Ovary (tissue), 9 donors: ENCODE measurements around the gene KRT81. TPM values are rescaled to one million over a fixed set of nuclear protein-coding genes. Genes with fewer than 3 reads are reported as not detected.

Experiments used
- DNase-seq, 5 donors: peaks; one replicate each; pipeline ENCODE4 v3.0.0-alpha.2; 2019 to 2020
- H3K27ac ChIP-seq, 2 donors: fragments of 200-600 bp; one replicate each; pipeline versions ENCODE4 v1.5.1 to v1.8.0; 2019 to 2022
- H3K27me3 ChIP-seq: fragments of 200-600 bp; one replicate; pipeline ENCODE4 v1.8.0; 2022
- H3K36me3 ChIP-seq: fragments of 200-600 bp; sonication (generic); one replicate; pipeline ENCODE4 v1.5.1; 2019
- H3K4me1 ChIP-seq: one replicate; pipeline ENCODE4 v1.8.1; 2013; ENCODE audit warnings: mild to moderate bottlenecking, moderate library complexity; ENCODE audit not compliant: insufficient read depth
- H3K4me3 ChIP-seq: fragments of 200-600 bp; sonication (generic); one replicate; pipeline ENCODE4 v1.5.1; 2017
- H3K9me3 ChIP-seq, 2 donors: fragments of 200-600 bp in 1 of 2; sonication (generic) in 1 of 2; one replicate each; pipeline versions ENCODE4 v1.5.1 to v1.8.1; 2013 to 2019; ENCODE audit warnings: mild to moderate bottlenecking in 1 of 2, moderate library complexity in 1 of 2
- EP300 ChIP-seq: sonication (generic); formaldehyde crosslinking; IDR thresholded peaks from one replicate; pipeline ENCODE4 v1.6.1; 2017; ENCODE audit warnings: antibody characterized with exemption
- POLR2A ChIP-seq: fragments of 450-650 bp; IDR thresholded peaks from one replicate; pipeline ENCODE4 v1.6.1; 2017; ENCODE audit warnings: antibody characterized with exemption, mild to moderate bottlenecking, moderate library complexity
- WGBS, 3 donors: extraction: QIAGEN DNeasy Blood & Tissue Kit in 1 of 3; methylation state at CpG; one replicate each; pipeline versions ENCODE4 v1.1.5 to v1.1.7; 2013 to 2017; 5-methylcytosine and 5-hydroxymethylcytosine counted together
- intact Hi-C, 4 donors: fragments of 100-400 bp; cut with DNase I; formaldehyde crosslinking; loops; one replicate each; pipeline versions ENCODE4 v1.11.0 to v1.15.1; 2022 to 2023
- polyA plus RNA-seq, 2 donors: library from polyadenylated mRNA; stranded (reverse); fragments of 200-250 nt in 1 of 2; fragments of 350-450 nt in 1 of 2; fragmentation: Illumina TruSeq in 1 of 2; extraction: RNeasy Lipid Tissue Mini Kit (QIAGEN cat#74804) in 1 of 2; gene quantifications; one replicate each; pipeline ENCODE4 v1.2.3, GENCODE V29; 2013 to 2014
- total RNA-seq, 7 donors: library from RNA; depleted of rRNA in 2 of 7; stranded (reverse); fragments of >200 nt in 2 of 7; fragmentation: NEBNext Ultra II Directional in 3 of 7; extraction: Animal tissue kit (Norgen Biotek cat#: 25700) in 3 of 7; gene quantifications; one replicate each; pipeline versions ENCODE4 v1.1.0 to v1.2.4, GENCODE V29; 2016 to 2023
- TF ChIP-seq, protein P1 (sequence below), 3 donors: fragments of 450-650 bp in 2 of 3; fragments of 200-600 bp in 1 of 3; IDR thresholded peaks; one replicate each; pipeline versions ENCODE4 v1.5.1 to v1.8.0; 2016 to 2022; ENCODE audit warnings: antibody characterized with exemption in 3 of 3, mild to moderate bottlenecking in 1 of 3
- donor health status: DM: no; HTN: no; CAD: no; lungs with moderate emphysema.
- donor health status: DM: no; HTN: no; CAD: no.
- donor health status: Bipolar disorder and iron deficiency.
- donor health status: DM: yes; HTN: yes; CAD: no.
- donor health status: DM: no; HTN: no; CAD: no.
- donor health status: DM: yes; HTN: yes; CAD: no.

Gene KRT81
- total and polyA plus RNA-seq, 9 donors = 1.2 TPM; not detected in 8

GRCh38 chr12:52335598-52336262 is 44.4 kb upstream of the KRT81 start:
- intact Hi-C loops = no loop called here
- TF ChIP-seq POLR2A (no peak), EP300 (no peak)
- TF ChIP-seq, protein P1, sequence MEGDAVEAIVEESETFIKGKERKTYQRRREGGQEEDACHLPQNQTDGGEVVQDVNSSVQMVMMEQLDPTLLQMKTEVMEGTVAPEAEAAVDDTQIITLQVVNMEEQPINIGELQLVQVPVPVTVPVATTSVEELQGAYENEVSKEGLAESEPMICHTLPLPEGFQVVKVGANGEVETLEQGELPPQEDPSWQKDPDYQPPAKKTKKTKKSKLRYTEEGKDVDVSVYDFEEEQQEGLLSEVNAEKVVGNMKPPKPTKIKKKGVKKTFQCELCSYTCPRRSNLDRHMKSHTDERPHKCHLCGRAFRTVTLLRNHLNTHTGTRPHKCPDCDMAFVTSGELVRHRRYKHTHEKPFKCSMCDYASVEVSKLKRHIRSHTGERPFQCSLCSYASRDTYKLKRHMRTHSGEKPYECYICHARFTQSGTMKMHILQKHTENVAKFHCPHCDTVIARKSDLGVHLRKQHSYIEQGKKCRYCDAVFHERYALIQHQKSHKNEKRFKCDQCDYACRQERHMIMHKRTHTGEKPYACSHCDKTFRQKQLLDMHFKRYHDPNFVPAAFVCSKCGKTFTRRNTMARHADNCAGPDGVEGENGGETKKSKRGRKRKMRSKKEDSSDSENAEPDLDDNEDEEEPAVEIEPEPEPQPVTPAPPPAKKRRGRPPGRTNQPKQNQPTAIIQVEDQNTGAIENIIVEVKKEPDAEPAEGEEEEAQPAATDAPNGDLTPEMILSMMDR (IDR thresholded peaks at IDR 0.05) = no peak
- Histone ChIP-seq H3K9me3 (peaks cover 0 to 5% of the 10 kb centered on the region in 2 donors), H3K4me3 (no peak overlapping the region), H3K36me3 (no peaks in the 10 kb centered on the region), H3K27me3 (no peaks in the 10 kb centered on the region), H3K27ac (no peak overlapping the region), H3K4me1 (no peaks in the 10 kb centered on the region)
- 76 to 83% (median 80%) methylated on average over 4 of the region's 4 CpGs for WGBS, 3 donors
- DNase-seq = no peak

- no peak overlapping the region for H3K27ac ChIP-seq
- no peaks in the 10 kb centered on the region for H3K4me1 ChIP-seq
- H3K9me3 ChIP-seq = peaks cover 0 to 5% of the 10 kb centered on the region in 2 donors
- intact Hi-C loops = no loop called here
- H3K27me3 ChIP-seq = no peaks in the 10 kb centered on the region
- H3K36me3 ChIP-seq = no peaks in the 10 kb centered on the region
- TF ChIP-seq, protein P1 (IDR thresholded peaks at IDR 0.05) = no peak
- TF ChIP-seq POLR2A = no peak
- no peak for TF ChIP-seq EP300
- 40 to 56% (median 55%) methylated on average over 3 of the region's 3 CpGs for WGBS, 3 donors
- no peak for DNase-seq
- no peak overlapping the region for H3K4me3 ChIP-seq
Observed at GRCh38 chr12:52334185-52334584, 42.9 kb upstream of the KRT81 start.

DNA sequence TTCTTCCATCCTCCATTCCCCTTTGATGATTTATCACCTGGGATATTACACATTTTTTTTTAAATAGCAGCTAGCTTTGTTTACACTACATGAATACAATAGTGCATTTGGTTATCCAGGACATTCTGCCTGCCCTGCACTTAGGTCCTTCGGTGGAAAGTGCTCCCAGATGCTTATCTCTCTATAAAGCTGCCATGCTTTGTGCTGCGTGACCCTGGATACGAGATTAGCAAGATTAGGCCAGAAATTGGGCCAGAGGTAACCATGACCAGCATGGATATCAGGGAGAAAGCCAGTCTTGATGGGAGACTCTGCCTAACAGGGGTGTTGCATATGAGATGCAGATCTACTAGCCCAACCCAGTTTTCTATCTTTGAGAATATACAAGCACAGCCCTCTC is 42.0 kb upstream of the KRT81 start:
- peaks cover 0 to 5% of the 10 kb centered on the region in 2 donors for H3K9me3 ChIP-seq
- intact Hi-C loops = no loop called here
- H3K27ac ChIP-seq = no peak overlapping the region
- H3K4me3 ChIP-seq = no peak overlapping the region
- no peak for DNase-seq
- WGBS, 3 donors = 50 to 65% (median 61%) methylated on average over 3 of the region's 3 CpGs
- TF ChIP-seq, protein P1 (IDR thresholded peaks at IDR 0.05) = no peak
- TF ChIP-seq EP300 = no peak
- no peak for TF ChIP-seq POLR2A
- H3K27me3 ChIP-seq = no peaks in the 10 kb centered on the region
- H3K4me1 ChIP-seq = no peaks in the 10 kb centered on the region
- H3K36me3 ChIP-seq = no peaks in the 10 kb centered on the region

GRCh38 chr12:52332381-52332780 is 41.0 kb upstream of the KRT81 start:
- no peak overlapping the region for H3K27ac ChIP-seq
- H3K36me3 ChIP-seq = no peaks in the 10 kb centered on the region
- no peak for TF ChIP-seq POLR2A
- H3K4me3 ChIP-seq = no peak overlapping the region
- H3K27me3 ChIP-seq = no peaks in the 10 kb centered on the region
- no peak for DNase-seq
- intact Hi-C loops = no loop called here
- H3K4me1 ChIP-seq = no peaks in the 10 kb centered on the region
- WGBS, 3 donors = 90 to 94% (median 90%) methylated on average over 1 of the region's 1 CpG
- peaks cover 0 to 5% of the 10 kb centered on the region in 2 donors for H3K9me3 ChIP-seq

- intact Hi-C loops = no loop called here
- Histone ChIP-seq H3K27ac (no peak overlapping the region), H3K27me3 (no peaks in the 10 kb centered on the region), H3K4me1 (no peaks in the 10 kb centered on the region), H3K9me3 (peaks cover 0 to 5% of the 10 kb centered on the region in 2 donors), H3K36me3 (no peaks in the 10 kb centered on the region), H3K4me3 (no peak overlapping the region)
- no peak for TF ChIP-seq POLR2A
- no peak for TF ChIP-seq EP300
- TF ChIP-seq, protein P1 (IDR thresholded peaks at IDR 0.05) = no peak
- 84 to 92% (median 85%) methylated on average over 3 of the region's 3 CpGs for WGBS, 3 donors
- no peak for DNase-seq
Observed at GRCh38 chr12:52331833-52332232, 40.5 kb upstream of the KRT81 start.
